Fibroblast of skin of left quadriceps (primary cell): ENCODE data around the gene IGSF9B.

ENCODE experiments used
- DNase-seq, 2 experiments: peaks; one replicate each; pipeline ENCODE4 v3.0.0-alpha.2; 2013; ENCODE audit warnings: low read depth in 2 of 2

The IGSF9B gene

DNA sequence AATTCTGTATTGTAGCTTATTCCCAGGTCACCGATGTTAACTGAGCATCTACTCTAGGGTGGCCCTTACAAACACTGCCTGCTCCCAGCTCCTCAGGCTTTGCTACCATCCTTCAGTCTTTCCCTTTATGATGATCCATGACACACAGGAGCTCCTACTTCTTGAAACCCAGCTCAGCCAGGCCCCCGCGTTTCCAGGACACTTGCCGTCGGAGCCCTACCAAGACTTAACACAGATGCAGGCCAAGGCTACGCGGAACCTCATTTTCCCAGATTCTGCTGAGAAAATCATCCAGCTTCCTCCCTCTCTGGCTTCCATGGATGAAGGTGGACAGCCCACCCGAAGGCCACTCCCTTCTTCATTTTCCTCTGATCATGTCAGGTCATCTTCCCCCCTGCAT is 18.6 kb downstream of the IGSF9B start:
- no peak for DNase-seq

DNA sequence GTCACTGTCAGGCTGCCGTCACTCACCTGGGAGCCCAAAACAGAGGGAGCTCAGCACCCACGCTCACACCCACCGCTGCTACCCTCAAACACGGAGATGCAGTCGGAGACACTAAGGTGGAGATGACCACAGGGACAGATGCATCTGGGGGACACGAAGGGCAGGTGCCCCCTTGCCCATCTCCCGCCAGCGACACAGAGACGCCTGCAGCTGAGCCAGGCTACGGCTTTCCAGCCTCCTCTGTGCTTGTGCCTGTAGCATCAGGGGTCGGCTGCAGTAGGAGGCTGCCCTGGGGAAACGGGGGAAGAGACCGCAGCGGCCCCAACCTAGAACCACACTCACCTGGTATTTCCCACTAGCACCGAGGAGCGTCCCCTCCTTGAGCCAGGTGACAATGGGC is 19.3 kb downstream of the IGSF9B start:
- no peak for DNase-seq

DNA sequence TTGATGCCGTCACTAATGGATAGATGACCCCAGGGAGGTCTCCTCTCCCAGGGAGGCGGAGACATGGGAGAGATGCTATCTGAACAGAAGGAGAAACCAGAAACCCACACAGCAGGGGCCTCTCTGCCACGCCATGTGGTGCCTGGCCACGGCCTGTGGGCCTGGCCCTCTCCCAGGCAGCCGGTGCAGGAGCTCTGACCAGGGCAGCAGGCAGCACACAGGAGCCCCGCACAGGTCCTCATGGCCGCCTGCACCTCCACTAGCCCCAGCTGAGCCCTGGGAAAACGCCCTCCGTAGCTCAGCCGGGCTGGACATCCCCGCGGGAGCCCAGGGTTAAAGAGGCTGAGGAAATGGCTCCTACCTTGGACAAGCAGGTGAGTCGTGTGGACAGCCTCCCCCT is 19.8 kb downstream of the IGSF9B start:
- no peak for DNase-seq

DNA sequence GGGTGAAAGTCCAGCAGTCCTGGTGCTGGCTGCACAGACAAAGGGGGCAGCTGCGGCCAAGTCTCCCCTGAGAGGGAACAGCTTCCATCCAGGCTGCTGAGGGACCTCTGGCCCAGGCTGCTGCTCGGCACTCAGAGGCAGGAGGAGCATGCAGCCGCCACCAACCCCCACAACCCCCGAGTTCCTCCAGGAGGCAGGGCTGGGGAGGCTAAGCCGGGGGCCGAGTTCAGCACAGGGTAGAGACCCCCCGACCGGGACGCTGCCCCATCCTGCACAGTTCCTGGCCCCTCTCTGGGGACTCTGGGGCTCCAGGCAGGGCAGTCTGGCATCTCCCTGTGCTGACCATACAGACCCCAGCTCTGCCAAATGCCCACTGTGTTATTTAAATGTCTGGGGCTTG is 20.2 kb downstream of the IGSF9B start:
- DNase-seq, result no peak

DNA sequence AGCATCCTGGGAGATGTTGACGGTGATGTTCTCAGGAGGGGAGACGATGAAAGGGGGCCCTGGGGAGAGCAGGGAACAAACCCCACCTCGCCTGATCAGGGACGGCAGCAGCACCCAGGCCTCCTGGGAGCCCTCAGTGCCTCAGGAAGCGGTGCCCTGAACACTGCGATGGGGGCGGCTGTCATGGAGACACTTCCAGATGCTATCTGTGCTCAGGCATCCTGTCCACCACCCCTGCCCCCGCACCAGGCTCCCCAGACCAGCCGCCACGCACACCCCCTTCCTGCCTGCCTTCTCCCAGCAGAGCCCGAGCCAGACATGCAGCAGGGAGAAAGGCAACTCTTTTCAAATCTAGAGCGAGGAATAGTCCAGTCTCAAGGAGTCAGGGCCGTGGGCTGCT is 20.6 kb downstream of the IGSF9B start:
- no peak for DNase-seq

DNA sequence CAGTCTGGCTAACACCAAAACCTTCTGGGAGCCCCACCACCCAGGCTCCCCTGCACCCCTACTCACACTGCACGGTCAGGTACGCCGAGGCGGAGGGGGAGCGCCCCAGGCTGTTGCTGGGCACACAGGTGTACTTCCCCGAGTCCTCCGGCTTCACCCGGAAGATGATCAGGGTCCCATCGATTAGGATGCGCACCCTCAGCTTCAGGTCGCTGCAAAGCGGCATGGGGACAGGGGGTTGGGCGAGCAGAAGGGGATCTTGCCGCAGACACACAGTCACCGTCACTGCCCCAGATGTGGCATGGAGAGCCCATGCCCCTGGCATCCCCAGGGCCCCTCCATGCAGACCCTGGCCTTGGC is 21.2 kb downstream of the IGSF9B start:
- DNase-seq, result no peak

DNA sequence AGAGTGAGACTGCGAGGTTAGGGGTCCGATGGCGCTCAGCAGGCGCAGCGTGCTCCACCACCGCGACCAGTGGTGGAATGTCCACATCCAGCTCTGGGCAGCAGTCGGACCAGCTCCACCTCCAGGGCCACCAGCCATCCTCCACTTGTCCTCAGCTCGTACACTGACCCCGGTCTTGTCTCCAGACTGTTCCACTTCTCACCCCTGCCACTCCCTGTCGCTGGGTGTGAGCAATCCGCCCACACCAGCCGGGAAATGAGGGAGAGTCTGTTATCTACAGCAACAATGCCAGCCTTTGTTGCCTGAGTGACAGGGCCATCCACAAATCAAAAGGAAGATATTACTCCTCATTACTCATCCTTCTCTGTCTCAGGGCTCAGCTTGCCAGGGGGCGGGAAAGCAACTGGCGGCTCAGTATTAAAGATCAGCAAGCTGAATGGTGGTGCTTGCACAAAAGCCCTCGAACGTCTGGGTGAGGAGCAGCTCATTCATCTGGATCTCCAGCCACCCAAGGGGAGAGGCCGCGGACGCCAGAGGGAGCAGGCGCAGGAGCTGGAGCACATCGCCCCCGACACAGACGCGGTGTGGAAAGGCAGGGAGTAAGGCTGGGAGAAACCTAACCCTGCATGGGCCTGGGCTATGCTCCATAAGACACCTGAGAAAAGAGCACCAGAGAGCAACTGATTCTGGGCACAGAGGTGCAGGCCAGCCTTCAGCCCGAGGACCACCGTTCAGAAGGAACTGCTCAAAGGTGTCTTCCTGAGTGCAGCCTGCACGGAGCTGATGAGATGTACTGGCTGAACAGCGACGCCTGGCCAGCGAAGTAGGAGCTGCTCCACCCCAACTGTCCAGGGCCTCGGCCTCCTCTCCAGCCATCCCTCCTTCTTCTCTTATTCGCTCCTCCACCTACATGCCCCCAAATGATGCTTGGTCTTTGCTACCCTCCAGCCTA is 21.9 kb downstream of the IGSF9B start:
- peak in 1 of 2 experiments; percentile 4 for DNase-seq

DNA sequence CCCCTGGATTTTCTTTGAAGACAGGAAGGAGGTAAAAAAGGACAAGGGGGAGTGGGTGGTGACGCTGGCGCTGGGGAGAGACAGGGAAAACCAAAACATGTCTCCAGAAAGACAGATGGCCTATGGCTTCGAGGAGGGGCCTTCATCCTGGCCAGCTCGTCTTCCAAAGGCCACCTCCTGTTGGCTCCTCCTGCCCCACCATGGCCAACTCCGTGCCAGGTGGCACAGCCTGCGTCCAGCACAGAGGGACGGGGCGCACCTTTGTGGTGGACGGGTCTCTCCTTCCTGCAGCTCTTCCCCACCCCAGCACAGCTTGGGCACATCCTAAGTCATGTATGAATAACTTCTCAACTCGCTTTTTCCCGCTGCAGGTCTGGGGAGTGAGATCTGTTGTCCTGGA is 22.7 kb downstream of the IGSF9B start:
- DNase-seq, result no peak

DNA sequence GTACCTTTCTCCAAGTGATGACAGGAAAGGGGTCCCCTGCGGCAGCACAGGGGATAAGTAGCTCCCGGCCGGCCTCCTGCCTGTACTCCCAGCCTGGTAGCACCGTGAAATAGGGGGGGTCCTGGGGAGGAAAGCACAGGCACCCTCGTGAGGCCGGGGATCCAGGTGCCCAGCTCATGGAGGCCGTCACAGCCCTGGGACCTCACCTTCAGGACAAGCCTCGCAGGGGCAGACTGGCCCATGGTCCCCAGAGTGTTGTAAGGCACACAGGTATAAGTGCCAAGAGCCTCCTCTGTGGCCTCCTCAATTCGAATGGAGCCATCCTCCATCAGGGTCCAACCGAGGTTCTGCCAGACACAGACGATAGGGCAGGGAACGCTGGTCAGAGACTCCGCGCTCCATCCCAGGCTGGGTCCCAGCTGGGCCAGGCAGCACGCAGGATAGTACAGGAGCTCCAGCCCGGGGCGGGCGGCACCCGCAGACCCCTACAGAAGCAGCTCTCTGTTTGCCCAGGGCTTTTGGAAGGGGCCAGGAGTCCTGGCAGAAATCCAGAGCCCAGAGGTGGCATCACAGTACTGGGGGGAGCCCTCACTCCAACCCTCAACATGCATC is 25.2 kb downstream of the IGSF9B start:
- no peak for DNase-seq

DNA sequence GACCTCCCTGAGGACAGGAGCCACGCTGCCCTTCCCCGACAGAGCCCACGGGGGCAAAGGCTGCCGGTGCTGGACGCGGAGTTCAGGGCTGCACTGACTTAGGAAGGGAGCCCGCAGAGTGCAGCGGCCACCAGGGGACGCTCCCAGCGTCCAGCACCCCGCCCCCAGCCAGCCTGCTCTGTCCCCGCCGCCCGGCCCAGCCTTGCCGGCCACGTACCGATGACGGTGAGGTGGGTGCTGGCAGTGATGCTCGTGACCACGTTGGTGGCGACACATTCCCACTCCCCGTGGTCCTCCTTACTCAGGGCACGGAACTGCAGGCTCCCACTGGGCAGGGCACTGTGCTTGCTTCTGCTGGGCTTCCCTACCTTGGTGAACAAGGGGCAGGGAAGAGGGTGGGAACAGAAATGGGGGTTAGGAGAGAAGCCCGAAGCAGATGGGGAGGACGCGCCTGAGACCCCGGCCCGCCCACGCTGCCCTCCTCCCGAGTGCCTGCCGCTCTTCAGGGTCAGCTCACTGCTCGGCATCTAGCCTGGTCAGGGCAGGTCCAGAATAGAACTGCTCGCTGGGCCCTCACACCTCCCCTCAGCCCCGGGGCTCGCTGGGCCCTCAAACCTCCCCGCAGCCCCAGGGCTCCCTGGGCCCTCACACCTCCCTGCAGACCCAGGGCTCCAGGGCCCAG is 25.9 kb downstream of the IGSF9B start:
- DNase-seq, result no peak

DNA sequence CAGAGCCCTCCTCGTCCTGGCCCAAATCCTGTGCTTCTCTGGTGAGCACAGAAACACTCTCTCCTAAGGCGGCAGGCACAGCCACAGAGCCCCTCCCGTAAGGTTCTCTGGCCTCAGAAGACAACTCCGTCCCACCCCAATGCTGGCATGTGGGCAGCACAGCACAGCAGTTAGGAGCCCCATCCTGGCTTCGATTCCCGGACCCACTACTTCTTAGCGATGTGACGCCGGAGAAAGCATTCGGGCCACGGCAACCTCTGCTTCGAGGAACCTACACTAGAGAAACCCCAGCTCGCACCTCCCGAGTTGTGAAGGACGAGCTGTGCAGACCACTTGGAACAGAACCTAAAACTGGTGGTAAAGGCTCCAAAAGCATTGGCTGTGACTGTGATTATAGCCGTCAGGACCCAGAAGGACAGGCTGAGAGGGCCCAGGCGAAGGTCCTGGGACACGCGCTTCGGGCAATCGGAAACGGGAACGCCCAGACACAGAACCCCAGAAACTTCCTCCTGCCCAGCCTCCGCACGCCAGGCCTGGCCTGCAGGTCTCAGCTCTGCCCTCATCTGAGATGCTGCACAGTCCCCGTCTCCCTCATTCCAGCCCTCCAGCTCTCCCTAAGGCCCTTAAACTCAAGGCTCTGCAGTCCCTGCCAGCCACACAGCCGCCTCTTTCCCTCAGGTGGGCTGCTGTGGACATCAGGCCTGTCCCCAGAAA is 26.6 kb downstream of the IGSF9B start:
- no peak for DNase-seq

DNA sequence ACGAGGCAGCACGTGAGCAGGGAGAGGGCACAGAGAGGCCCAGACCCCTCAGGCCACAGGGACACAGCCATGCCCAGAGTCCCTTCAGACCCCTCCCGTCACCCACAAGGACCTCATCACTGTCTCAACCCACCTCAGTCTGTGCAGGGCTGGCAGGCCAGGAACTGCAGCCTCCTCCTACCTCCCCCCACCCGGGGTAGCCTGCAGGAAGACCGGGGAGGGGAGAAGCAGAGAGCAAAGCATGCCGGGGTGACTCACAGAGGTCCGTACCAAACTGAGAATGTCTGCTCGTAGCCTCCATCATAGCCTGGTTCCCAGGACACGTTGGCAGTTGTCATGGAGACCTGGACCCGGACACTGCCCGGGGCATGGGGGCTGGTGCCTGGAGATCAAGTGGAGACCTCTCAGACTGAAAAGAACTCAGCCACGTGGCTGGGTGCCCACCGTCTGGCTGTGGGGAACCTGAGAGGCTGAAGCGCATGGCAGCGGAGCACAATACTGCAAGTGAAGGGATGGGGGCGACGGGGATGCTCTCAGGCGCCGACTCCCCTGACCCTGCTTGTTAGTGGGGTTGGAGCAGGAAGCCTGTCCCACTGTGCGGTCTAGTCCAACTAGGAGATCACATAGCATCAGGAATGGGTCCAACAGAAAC is 27.2 kb downstream of the IGSF9B start:
- DNase-seq, result no peak

DNA sequence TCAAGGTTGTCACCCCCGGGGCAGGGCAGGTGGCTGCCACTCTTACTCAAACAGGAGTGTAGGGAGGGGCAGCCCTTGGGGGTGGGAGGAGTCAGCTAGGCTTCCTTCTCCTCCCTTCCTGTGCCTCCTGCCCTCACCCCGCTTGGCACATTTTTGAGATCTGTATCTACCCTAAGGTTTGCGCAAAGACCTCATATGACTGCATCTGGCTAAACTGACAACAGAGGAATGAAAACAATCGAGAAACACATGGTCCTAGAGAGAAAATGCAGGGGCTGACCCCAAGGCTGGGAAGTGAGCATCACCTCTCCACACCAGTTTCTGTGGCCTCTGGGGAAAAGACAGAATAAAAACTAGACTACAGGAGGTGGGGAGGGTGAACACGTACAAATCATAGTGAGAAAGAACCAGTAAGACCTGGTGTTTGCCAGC is 28.1 kb downstream of the IGSF9B start:
- no peak for DNase-seq

DNA sequence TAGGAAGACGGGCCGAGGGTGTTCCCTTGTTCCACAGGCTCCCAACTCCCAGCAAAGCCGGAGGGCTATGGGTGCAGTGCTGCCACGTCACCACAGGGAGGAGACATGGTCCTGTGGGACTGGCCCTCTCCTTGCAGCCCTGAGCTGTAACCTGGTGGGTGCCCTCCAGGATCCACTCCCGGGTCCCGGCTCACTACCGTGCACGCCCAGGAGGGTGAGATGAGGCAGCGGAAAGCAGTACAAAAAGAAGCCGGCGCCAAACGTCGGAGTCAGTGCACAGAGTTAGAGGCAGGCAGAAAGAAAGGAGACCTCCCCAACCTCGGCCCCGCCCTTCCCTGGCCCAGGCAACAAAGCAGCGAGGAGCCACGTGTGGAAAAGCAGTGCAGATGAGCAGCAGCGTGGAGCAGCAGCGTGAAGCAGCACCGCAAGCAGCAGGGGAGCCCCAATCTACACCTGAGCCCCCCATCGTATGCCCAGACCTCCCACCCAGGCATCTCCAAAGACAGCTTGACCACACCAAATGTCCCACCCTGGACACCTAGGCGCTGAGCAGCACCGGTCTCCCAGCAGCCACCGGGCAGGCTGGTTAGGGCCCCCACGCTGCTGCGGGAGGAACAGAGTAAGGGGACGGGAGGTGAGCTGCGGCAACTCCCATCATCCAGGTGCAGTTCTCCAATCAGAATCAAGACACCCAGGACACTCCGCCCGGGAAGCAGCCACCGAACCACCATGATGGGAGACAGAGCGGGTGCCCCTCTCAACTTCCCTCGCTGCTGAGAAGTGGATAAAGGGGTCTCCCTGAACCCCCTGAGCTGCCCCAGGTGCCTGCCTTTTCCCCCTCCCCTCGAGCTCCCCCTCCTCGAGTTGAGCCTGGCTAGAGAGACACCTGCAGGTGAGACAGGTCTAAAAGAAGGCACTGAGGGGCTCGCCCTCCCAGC is 28.8 kb downstream of the IGSF9B start:
- peak; percentile 4 to 16 for DNase-seq

DNA sequence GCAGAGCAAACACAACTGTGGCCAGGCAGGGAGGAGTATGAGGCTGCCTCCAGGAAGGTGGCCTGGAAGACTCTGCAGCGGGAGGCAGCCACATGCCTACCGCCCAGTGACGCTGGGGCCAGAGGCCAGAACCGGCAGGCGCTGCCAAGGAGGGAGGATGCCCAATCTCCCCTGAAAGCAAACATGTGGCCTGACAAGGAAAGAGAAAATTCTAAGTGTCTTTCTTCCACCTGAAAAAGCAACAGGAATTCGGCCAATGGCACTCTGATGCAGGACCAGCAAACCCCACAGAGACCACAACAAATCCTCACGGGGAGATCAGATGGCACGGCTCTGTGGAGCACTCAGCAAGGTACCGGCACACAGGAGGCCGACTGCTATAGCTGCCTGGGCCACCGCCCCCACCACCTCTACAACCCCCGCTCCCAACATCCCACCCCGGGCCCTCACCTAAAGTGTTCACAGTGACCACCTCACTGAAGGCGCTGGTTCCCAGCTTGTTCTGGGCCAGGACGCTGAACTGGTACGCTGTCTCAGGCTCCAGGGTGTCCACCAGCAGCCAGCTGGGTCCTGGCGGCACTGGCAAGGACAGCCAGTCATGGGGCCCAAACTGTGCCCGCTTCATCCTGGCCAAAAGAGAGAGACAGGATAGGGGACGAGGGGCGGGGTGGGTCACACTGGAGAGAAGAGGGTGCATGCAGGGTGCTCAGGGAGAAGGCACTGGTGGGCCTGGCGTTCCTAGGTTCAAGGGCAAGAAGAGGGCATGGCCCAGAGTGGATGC is 30.1 kb downstream of the IGSF9B start:
- no peak for DNase-seq

DNA sequence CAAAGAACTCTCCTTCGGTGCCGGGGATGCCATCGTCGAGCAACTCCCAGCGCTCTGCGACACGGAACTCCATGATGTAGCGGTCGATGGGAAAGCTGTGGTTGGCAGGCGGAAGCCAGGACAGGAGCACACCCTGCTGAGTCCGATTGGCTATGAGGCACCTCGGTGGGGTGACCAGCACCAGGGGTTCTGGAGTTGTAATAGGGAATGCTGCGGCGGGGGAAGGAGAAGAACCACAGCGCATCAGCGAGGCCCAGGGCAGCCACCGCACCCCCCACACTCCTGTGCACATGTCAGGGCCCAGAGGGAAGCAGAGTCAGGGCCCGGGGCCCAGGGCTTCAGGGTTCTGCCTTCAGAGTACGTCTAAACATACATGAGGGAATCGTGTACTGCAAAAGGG is 31.0 kb downstream of the IGSF9B start:
- no peak for DNase-seq

DNA sequence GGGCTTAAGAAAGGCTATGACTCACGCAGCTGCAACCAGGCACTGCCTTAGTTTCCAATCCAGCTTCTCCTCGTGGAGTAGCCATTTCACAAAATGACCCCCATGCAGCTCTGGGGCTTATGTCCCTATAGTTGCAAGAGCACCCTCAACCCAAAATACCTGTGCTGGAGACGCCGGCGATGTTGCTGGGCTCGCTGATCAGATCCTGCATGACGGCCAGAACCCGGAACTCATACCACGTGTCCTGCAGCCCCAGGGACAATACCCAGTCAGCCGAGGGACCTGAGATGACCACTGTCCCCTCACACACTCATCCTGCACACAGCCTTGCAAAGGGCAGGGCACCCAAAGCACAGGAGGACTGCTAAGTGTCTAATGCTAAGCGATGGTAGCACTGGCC is 32.1 kb downstream of the IGSF9B start:
- DNase-seq, result no peak

DNA sequence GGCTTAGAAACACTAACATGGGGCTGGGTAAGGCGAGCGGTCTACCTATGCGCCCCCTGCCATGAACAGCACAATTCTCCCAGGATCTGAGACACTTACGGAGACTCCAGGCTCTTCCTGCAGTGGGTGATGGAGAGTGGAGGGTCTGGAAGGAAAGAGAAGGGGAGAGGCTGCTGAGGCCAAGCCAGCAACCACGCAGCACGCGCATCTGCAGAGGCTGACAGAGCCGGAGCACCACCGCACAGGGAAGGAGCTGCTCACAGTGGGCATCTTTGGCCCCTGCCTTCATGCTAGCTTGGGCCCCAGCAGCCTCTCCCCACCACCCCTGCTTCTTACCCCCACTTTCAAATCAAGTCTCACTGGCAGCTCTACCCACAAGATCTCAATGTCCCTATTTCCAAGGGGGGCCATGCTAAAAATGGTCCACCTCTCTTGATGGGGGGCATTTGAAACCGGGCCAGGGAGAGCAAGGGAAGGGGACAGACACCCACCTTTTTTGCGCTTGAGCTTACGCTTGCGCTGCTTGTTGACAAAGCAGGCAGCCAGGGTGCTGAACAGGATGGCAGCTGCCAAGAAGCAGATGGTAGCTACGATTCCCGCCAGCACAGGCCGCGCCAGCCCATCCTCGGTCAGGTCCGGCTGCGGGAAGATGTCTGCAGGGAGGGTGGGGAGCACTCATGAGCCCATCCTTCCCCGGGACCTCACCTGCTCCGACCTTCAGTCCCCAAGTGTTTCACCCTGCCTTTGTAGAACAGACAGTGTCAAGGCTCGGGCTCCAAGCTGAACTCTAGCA is 34.5 kb downstream of the IGSF9B start:
- no peak for DNase-seq

DNA sequence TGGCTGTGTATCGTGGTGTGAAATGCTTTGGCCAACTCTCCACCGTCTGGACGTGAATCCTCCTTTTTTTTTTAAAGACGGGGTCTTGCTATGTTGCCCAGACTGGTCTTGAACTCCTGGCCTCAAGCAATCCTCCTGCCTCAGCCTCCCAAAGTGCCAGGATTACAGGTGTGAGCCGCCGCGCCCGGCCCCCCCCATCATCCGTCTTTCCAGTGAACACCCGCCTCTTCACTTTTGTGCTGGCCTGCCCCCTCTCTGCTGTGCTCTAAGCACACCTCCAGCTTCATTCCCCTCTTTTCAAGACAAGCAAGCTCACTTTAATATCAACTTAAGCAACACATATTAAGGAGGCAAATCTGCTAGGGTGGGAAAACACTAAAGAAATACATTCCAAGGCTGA is 35.3 kb downstream of the IGSF9B start:
- no peak for DNase-seq
